HG03103 (cell line): ENCODE data around the gene CGRRF1.
A peak's percentile ranks its signal among the peaks of the same experiment; 100 is the strongest.

Experiments
- ATAC-seq: cut with Tn5 transposase; IDR thresholded peaks from one replicate; pipeline ENCODE4 v1.9.1; 2021; ENCODE audit warnings: low read depth; ENCODE audit not compliant: unreplicated experiment

The CGRRF1 gene, protein sequence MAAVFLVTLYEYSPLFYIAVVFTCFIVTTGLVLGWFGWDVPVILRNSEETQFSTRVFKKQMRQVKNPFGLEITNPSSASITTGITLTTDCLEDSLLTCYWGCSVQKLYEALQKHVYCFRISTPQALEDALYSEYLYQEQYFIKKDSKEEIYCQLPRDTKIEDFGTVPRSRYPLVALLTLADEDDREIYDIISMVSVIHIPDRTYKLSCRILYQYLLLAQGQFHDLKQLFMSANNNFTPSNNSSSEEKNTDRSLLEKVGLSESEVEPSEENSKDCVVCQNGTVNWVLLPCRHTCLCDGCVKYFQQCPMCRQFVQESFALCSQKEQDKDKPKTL

DNA sequence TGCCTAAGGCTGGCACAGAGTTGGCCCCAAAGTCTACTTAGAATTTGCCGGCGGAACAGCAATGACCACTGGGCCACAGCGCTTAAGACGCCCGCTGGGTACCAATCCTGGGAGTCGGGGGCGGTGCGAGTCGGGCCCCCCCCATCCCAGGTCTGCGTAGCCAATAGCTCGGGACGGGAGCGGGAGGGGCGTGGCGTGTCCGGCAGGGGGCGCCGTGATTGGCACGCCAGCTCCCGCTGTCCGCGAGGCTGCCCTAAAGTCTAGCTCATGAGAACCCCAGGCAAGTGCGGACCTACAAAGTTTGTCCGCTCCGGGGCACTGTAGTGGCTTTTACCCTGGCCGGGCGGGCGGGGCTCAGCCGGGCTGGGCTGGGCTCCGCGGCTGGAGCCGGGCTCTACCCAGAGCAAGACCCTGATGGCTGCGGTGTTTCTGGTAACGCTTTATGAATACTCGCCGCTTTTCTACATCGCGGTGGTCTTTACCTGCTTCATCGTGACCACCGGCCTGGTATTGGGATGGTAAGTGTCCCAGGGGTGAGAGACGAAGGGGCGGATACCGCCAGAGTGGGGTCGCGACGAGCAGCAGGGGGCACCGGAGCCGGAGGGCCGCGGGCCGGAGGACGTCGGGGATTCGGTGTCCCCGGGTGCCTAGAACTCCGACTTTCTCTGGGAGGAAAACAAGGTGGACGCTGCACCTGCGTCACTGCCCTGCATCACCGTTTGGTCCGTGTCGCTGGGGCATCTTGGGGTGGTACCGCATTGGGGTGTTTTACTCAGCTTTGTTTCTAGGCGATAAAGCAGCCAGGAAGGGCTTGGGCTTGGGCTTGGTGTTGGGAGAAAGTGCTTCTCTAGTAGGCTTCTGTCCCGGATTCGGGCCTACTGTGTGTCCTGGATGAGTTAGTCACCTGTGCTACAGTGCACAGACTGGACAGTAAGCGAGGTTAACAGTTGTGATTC is at the start of gene CGRRF1:
Gene CGRRF1, plus strand, starts transcription at position 361 of the 956 bp plus-strand sequence. Its CDS starts 54 bp downstream, at position 415.
- peak; percentile 94 for ATAC-seq

DNA sequence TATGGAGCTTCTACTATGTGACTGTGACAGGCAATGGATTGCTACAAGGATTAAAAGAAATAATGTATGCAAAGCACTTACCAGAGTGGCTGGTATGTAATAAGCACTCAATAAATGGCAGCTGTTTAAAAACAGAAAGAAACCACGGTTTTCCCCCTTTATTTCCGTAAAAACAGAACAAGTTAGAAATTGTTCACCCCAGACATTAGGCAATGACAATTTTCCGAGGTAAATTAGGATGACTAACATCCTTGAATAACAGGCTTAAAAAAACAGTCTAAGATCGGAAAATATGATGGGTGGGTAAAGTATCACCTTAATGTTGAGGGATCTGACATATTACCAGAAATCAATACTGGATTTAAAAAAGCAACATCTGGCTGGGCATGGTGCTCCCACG is 47.7 kb upstream of the CGRRF1 start:
- no peak for ATAC-seq

DNA sequence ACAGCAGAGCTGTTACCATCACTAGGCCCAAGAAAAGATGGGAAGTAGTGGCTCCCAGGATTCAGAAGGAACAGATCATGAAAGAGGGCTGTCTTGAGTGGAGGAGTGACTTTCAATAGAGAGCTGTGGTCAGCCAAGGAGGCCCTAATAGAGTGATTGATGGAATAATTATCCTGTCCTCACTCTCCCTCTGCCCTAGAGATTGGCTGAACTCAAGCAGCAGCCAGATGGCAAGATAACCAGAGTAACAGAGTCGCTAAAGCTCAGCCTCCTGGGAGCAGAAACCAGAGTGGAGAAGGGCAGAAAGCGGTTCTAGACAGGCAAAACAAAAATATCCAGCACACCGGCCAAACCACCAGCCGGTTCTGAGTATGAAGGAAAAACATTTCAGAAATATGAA is 44.1 kb upstream of the CGRRF1 start:
- ATAC-seq = no peak

DNA sequence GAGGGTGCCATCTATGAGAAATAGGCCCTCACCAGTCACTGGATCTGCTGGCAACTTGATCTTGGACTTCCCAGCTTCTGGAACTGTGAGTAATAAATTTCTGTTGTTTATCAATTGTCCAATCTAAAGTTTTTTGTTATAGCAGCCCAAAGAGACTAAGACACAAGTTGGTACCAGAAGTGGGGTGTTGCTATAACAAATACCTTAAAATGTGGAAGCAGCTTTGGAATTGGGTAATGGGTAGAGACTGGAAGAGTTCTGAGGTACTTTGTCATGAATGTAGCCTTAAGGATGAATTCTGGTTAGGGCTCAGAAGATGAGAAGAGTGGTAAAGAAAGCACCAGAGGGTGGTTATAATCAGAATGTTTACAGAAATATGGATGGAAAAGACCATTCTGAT is 42.4 kb upstream of the CGRRF1 start:
- ATAC-seq = no peak

DNA sequence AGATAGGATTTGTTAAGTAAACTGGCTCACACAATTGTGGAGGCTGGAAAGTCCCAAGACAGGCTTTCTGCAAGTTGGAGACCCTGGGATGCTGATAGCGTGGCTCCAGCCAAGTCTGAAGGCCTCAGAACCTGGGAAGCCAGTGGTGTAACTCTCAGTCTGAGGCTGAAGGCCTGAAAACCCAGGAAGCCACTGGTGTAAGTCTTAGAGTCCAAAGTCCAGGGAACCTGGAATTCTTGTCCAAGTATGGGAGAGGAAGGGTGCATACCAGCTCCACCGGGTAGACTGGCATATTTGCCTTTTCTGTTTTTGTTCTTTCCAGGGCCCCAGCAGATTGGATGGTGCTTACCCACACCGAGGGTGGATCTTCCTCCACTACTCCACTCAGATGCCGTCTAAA is 39.0 kb upstream of the CGRRF1 start:
- no peak for ATAC-seq

DNA sequence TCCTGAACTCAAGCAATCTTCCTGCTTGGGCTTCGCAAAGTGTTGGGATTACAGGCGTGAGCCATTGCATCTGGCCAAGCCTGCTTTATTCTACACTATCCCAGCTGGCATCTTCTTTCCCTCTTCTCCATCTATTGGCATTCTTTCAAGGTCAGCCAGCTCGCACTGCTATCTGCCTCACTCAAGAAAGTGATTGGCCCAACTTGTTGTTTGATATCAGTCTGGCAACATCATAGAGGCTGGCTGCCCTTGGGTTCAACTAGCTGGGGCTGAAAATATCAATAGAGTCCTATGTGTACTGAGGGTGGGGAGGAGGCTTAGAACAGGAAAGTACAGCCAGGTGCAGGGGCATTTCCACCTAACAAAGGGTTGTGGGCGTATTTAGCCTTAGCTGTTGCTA is 38.1 kb upstream of the CGRRF1 start:
- no peak for ATAC-seq

DNA sequence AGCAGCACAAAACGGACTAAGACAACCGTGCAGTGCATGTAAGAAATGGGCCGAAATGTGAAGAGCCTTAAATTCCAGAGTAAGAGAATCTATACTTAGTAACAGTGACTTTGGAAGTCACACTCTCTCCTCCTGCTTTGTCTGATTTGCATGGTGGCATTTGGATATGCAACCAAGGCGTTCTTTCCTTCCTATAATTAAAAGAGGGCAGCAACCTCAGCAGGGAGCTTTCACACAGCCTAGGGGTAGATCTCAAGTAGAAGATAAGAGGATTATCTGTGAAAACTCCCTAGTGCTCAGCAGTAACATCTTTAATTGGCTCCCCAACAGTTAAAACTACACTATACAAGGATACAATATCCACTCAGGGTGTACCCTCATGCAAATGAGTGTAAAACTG is 37.4 kb upstream of the CGRRF1 start:
- no peak for ATAC-seq

DNA sequence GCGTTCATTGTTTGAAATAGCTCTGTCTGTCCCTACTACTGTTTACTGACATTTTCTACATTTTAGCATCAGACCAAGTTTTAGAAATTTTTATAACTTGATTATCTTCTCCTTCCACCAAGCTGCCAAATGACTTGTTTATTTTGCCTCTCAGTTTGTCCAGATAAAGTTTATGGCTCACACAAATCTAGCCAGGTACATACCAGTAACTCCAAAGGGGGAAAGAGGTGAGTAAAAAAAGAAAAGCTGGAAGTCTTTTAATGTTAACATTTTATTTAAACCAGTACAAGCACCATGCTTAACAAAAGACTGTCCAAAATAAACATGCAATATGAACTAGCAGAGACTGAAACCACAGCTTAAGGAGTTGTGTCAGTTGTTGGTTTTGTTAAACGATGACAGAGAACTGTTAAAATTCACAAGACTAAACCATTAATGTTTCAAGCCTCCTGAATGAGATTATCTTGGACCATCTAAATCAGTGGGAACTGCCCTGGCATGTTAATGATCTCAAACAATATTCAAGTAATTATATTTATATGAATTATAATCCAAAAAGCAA is 35.4 kb upstream of the CGRRF1 start:
- ATAC-seq = no peak

DNA sequence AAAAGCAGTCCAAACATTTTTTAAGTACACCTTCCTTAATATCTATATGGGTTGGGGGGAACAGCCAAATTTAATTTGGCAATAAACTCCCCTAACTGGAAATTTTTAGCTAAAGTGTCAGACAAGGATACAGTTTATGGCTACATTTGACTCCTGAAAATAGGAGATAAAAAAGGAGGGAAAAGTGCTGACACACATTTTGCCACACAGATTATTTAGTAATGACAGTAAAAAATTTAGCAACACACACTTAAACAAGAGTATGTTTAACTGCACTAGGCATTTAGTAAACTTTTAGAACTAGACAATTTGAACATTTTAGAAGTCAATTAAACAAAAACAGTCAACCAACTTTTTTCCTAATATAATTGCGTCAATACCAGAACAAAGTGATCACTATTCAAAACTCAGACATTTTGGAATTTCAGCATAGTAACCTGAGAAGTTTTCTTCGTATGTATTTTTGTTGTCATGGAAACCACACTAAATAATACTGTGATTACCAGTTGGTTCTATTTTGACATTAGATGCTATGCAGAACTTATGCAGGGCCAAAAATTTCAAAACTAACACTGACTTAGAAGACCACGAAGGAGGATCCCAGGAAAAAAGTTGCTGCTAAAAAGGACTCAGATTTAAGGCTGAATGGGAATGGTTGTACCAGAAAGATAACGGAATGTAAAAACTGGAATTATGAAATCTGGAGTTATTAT is 34.4 kb upstream of the CGRRF1 start:
- ATAC-seq = no peak

DNA sequence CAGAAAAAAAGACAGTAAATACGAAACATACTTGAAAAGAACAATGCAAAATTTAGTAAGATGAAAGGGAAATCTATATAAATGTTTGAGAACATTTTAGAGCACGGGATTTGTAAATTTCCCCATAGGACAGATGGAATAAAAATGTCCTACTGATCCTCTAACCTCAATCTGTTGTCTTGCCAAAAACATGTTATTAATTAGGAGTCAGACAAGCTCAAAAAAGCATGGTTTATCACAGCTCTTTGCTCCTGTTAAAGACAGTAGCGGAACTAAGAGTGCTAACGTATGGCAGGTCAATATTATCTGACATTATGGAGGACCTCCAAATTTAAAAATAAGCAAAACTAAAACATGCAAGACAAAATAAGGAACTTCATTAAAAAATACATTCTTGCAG is 33.8 kb upstream of the CGRRF1 start:
- ATAC-seq = no peak

DNA sequence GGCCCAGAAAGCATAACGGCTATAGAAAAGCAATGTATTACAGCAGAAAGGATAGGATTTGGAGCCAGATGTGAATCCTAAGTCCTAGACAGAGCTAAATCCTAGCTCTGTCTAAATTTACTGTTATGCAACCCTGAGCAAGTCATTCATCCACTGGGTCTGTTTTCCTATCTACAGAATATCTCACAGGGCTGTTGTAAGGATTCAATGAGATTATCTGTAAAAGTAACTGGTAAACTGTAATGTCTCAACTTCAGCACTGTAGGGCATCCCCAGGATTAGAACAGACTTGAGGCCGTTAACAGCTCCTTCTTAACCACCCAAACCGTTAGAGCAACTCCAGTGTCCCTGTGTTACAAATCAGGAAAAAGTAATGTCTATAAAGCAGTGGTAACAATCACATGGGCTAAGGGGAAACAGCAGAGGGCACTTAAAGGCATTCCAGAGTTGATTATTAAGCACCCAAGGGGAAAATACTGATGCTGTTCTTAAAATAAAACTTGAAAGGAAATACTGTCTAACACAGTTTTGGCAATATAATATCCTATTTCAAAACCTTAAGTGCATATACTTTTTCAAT is 31.0 kb upstream of the CGRRF1 start:
- ATAC-seq = no peak

DNA sequence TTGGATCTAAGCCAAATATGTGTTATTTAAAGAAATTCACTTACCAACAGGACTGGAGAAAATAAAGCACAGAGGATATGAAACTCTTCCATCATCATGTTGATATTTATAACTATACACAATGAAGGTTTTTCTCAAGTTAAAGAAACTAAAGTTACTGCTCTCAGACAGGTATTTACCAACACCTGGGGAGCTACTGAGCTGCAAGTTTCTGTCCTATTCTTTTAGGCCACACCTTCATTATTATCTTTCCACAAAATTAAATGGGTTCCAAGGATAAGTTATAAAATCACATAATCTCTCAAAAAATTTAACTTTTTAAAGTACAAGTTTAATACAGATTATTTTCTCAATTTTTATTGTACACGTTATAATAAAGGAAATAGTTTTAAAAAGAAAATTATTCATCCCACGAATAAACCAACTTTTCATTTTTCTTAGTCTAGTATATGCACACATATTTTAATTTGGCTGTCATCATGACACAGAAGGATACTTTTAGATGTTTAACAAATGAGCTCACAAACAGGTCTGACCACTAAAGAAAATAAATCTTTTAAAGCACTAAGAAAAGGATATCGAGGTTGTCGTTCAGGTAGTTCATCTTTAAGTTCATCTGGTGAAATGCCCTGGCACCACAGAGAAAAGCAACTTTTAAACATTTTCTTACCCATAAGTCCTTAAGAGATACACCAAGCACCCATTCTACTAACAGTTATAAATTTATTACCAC is 28.7 kb upstream of the CGRRF1 start:
- no peak for ATAC-seq

DNA sequence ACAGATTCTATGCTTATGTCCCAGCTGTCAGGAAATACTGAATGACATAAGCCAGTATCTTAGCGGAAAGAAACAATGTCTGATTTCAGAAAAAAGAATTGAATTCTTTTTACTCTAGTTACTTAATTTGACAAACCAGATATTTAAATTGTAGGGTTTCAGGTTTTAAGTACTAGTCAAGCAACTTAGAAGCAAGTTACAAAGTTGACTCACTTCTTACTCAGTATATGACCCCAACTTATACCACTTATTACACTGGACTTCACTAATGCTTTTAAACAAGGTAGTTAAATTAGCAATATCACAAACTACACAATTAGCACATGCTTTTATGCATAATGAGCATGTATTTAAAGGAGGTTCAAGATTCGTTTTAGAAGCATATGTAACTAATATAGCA is 28.0 kb upstream of the CGRRF1 start:
- ATAC-seq = no peak

DNA sequence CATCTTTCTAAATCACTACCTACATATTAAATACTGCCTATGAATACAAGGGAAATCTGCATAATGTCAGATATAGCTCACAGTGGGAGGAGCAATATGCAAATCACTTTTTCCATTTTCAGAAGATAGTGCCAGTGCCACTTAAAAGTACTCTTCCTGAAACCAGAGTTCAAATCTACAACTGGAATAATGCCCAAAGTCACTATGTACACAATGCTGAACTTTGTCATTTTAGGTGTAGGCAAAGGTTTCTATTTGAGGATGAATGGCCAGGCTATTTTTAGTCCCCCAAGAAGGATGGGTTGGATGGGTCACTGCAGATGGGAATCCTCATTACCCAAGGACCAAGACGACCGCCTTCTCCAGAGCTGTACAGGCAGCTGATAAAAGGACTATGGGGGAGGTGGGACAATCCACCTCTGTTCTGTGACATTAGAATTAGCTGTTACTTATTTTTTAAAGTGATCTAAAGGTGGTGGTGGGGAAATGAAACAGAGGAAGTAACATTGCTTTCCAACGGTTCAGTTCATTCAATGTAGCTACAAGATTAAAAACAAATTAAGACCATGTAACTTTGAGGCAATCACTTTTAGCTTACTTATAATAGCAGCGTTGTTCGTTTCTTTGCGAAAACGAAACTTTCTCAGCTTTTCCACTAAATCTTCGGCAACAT is 26.5 kb upstream of the CGRRF1 start:
- ATAC-seq = no peak

DNA sequence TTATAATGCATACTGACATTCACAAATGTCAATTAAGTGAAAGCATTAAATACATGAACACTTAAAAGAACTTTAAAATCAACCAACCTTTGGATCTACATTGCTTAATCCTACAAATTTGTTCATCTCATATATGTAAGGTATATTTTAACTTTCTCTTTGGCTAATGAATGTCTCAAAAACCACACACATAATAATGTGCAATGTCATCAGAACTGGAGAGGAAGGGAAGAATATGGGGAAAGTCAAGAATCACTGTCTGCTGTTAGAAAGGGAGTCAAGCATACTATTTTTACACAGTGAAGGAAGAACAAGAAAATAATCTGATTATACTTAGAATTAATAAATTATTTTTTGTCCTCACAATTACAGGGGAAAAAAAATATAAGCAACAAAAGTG is 25.9 kb upstream of the CGRRF1 start:
- no peak for ATAC-seq

DNA sequence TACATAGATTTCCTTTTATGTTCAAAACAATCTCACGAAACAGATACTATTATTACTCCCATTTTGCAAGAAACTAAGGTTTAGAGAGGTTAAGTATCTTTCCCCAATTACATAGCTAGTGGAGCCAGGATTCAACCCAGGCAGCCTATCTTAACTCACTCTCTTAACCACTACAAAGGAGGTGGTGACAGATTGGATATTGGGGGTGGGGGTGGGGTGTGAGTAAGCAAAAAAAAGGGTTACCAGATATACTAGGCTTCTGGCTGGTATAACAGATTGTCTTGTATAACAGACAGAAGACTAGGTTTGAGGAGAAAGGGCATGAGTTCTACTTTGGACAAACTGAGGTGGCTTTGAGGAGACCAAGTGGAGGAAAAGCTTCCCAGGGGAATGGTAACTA is 23.0 kb upstream of the CGRRF1 start:
- ATAC-seq = no peak

DNA sequence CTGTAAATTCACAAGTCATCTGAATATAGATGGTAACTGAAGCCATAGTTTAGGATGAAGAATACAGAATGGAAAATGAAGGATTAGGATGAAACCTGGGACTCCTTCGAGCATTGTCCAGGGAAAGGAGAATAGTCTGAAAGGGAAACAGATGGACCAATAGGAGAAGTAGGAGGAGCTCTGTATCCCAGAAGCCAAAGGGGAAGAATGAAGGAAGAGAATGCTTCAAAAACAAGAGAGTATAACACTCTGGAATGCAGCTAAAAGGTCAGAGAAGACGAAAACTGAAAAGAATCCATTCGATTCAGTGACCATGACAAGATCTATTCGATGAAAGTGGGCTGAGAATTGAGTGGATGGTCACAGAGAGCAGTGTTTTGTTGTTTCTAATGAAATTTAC is 21.9 kb upstream of the CGRRF1 start:
- ATAC-seq = no peak

DNA sequence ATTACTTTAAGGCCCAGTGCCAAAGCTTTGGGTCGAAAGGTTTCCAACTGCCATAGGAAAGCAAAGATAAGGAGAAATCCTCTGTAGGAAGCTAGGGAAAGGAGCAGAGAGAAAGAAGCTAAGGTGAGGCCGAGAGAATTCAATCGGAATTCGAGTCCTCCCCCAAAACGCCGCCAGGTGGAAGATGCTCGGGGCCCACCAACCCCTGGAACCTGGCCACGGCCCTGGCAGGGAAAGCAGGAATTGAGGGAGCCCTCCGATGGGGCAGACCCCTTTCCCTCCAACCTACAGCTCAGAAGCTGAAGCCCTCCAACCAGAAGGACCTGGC is 21.4 kb upstream of the CGRRF1 start:
- ATAC-seq = peak; percentile 24

DNA sequence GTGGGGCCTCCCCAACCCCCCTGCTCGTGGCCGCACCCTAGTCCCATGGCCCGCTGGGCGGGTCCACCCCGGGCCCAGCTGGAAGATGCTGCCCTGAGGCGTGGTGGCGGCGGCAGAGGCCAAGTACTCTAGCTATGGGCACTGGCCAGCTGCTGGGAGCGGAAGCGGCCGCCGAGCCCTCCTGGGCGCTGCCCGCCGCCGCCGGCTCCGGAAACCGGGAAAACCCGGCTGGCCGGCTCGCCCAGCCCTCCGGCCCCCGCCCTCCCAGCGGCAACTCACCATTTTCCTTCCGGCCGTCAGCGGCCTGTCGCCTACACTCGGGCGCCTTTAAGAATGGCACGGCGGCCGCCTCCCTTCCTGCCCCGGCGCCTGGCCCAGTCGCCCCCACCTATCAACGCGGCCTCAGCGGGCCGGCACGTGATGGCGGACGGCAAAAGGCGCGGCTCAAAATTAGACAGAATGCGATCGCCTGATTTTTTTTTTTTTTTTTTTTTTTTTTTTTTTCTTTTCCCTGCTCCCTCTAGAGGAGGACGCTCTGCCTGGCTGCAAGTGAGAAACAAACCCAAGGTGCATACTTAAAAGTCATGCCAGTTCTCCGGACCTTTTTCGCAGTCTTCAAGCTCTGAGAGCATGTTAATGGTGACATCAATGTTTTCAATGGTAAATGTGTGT is 20.9 kb upstream of the CGRRF1 start, which contains the start of gene GMFB:
Gene GMFB, minus strand, starts transcription at position 335 of the 672 bp plus-strand sequence. Its CDS starts 53 bp downstream, at position 282.
- ATAC-seq = peak; percentile 85
